Germinal center (tissue), 1 donor: Measurements from ENCODE around the gene SPATA31A5.
"Not testable (repeated sequence)": the region's sequence is repeated elsewhere in the genome, so short reads cannot be mapped to it uniquely, and the experiment has no call there.

Experiments
- DNase-seq: peaks from one replicate; pipeline ENCODE4 v3.0.0; 2012; ENCODE audit warnings: mixed read lengths, low spot score

Gene SPATA31A5

GRCh38 chr9:60914107-60914506, at the start of gene SPATA31A5:
Gene SPATA31A5 (plus strand): TSS chr9:60914407. CDS start chr9:60914436, 29 bp downstream.
- not testable (repeated sequence) for DNase-seq

GRCh38 chr9:60962990-60963350, 48.8 kb downstream of the SPATA31A5 start:
- DNase-seq = not testable (repeated sequence)

- DNase-seq = not testable (repeated sequence)
Measured at GRCh38 chr9:60966382-60966781, 52.2 kb downstream of the SPATA31A5 start.
